ENCODE data around the gene ZIC4. TPM values are rescaled to one million over a fixed set of nuclear protein-coding genes. Genes with fewer than 3 reads are reported as not detected.

ZIC4 gene
- total and polyA plus RNA-seq, 4 donors: 0.06 TPM; not detected in 3

- peaks cover 4 to 14% (median 9%) of the 10 kb centered on the region in 4 donors for H3K4me1 ChIP-seq (ENCODE audit: control insufficient read depth in 4 of 4, insufficient read depth in 4 of 4, low read length in 3 of 4)
- 9% methylated on average over 15 of the region's 15 CpGs for WGBS
- H3K9me3 ChIP-seq (ENCODE audit: control insufficient read depth in 4 of 4, low read length in 3 of 4): peaks cover 0 to 2% (median 0%) of the 10 kb centered on the region in 4 donors
- H3K27me3 ChIP-seq (ENCODE audit: control insufficient read depth in 4 of 4, insufficient read depth in 4 of 4, low read length in 3 of 4): peaks cover 2 to 40% (median 4%) of the 10 kb centered on the region in 4 donors
- H3K9ac ChIP-seq (ENCODE audit: low read depth in 1 of 2, low read length in 2 of 2): no peak overlapping the region
- DNase-seq (ENCODE audit: low spot score): no peak
- no peak overlapping the region for H3K4me3 ChIP-seq (ENCODE audit: low read depth in 1 of 3, low read length in 3 of 3)
- H3K36me3 ChIP-seq (ENCODE audit: control insufficient read depth in 4 of 4, insufficient read depth in 3 of 4, low read depth in 1 of 4, low read length in 3 of 4): no peaks in the 10 kb centered on the region
- TF ChIP-seq TAF1 (conservative IDR thresholded peaks at IDR 0.05) (no peak), RXRA (IDR thresholded peaks at IDR 0.05) (no peak), HNF4G (IDR thresholded peaks at IDR 0.05) (no peak), ATF3 (IDR thresholded peaks at IDR 0.05) (no peak), YY1 (IDR thresholded peaks at IDR 0.05) (no peak), MAX (IDR thresholded peaks at IDR 0.05) (no peak), ZBTB33 (IDR thresholded peaks at IDR 0.05) (no peak)
- no peak overlapping the region for H3K27ac ChIP-seq (ENCODE audit: low read depth in 1 of 2, low read length in 2 of 2)
These were observed 15.9 kb upstream of the ZIC4 start for GRCh38 chr3:147422196-147422595.

GRCh38 chr3:147421184-147421912 lies 15.0 kb upstream of the ZIC4 start:
- Histone ChIP-seq H3K27me3 (ENCODE audit: control insufficient read depth in 4 of 4, insufficient read depth in 4 of 4, low read length in 3 of 4) (peaks cover 2 to 40% (median 4%) of the 10 kb centered on the region in 4 donors), H3K9ac (ENCODE audit: low read depth in 1 of 2, low read length in 2 of 2) (no peak overlapping the region), H3K27ac (ENCODE audit: low read depth in 1 of 2, low read length in 2 of 2) (no peak overlapping the region), H3K36me3 (ENCODE audit: control insufficient read depth in 4 of 4, insufficient read depth in 3 of 4, low read depth in 1 of 4, low read length in 3 of 4) (no peaks in the 10 kb centered on the region), H3K4me1 (ENCODE audit: control insufficient read depth in 4 of 4, insufficient read depth in 4 of 4, low read length in 3 of 4) (peaks cover 4 to 14% (median 9%) of the 10 kb centered on the region in 4 donors), H3K4me3 (ENCODE audit: low read depth in 1 of 3, low read length in 3 of 3) (no peak overlapping the region), H3K9me3 (ENCODE audit: control insufficient read depth in 4 of 4, low read length in 3 of 4) (peaks cover 0 to 2% (median 0%) of the 10 kb centered on the region in 4 donors)
- WGBS: 10% methylated on average over 53 of the region's 53 CpGs
- DNase-seq (ENCODE audit: low spot score): no peak
- TF ChIP-seq FOXA1 (IDR thresholded peaks at IDR 0.05) (no peak), ATF3 (IDR thresholded peaks at IDR 0.05) (no peak), ZBTB33 (IDR thresholded peaks at IDR 0.05) (no peak), REST (IDR thresholded peaks at IDR 0.05) (no peak), JUND (IDR thresholded peaks at IDR 0.05) (no peak), GABPA (IDR thresholded peaks at IDR 0.05 in 1 of 2, conservative IDR thresholded peaks at IDR 0.05 in 1 of 2) (no peak)
